Right cardiac atrium (tissue), 5 donors: ENCODE data around the gene DIAPH3. TPM values are rescaled to one million over a fixed set of nuclear protein-coding genes. Genes with fewer than 3 reads are reported as not detected.

Experiments used
- ATAC-seq, 2 donors: fragments of 200-7000 bp; cut with Tn5 transposase; one replicate each; pipeline versions ENCODE4 v1.8.0 to v1.9.1; 2020; ENCODE audit warnings: moderate library complexity in 2 of 2, mild to moderate bottlenecking in 1 of 2
- DNase-seq, 3 donors: peaks; one replicate each; pipeline ENCODE4 v3.0.0-alpha.2; 2020
- H3K27ac ChIP-seq: one replicate; pipeline ENCODE4 v1.5.1; 2013; ENCODE audit warnings: mild to moderate bottlenecking, low read length, control low read depth, moderate library complexity
- H3K27me3 ChIP-seq: one replicate; pipeline ENCODE4 v1.6.1; 2013; ENCODE audit not compliant: control insufficient read depth, insufficient read depth
- H3K4me1 ChIP-seq: one replicate; pipeline ENCODE4 v1.6.1; 2013; ENCODE audit warnings: low read length; ENCODE audit not compliant: control insufficient read depth, insufficient read depth
- H3K4me3 ChIP-seq: one replicate; pipeline ENCODE4 v1.5.1; 2013; ENCODE audit warnings: low read length, control low read depth
- H3K9me3 ChIP-seq: one replicate; pipeline ENCODE4 v1.6.1; 2013; ENCODE audit warnings: low read length; ENCODE audit not compliant: control insufficient read depth
- WGBS: extraction: QIAGEN DNeasy Blood & Tissue Kit; methylation state at CpG from one replicate; pipeline ENCODE4 v1.1.7; 2013; 5-methylcytosine and 5-hydroxymethylcytosine counted together
- intact Hi-C, 4 donors: fragments of 100-400 bp; cut with DNase I; formaldehyde crosslinking; loops; one replicate each; pipeline versions ENCODE4 v1.11.0 to v1.14.0; 2022 to 2023
- polyA plus RNA-seq: library from polyadenylated mRNA; stranded (reverse); fragments of 200-250 nt; gene quantifications from one replicate; pipeline ENCODE4 v1.2.3, GENCODE V29; 2013
- total RNA-seq, 4 donors: library from RNA; stranded (reverse); fragmentation: NEBNext Ultra II Directional; extraction: Animal tissue kit (Norgen Biotek cat#: 25700); gene quantifications; one replicate each; pipeline ENCODE4 v1.2.1, GENCODE V29; 2021
- donor health status: healthy with polysubstance abuse.
- donor health status: DM: no; HTN: yes; CAD: no.
- donor health status: DM: no; HTN: no; CAD: no.
- donor health status: DM: no; HTN: yes; CAD: no; lungs with severe emphysema.
- donor health status: DM: yes; HTN: yes; CAD: no.

Gene DIAPH3
- total and polyA plus RNA-seq, 5 donors, result 0.09 to 0.46 (median 0.33) TPM

DNA sequence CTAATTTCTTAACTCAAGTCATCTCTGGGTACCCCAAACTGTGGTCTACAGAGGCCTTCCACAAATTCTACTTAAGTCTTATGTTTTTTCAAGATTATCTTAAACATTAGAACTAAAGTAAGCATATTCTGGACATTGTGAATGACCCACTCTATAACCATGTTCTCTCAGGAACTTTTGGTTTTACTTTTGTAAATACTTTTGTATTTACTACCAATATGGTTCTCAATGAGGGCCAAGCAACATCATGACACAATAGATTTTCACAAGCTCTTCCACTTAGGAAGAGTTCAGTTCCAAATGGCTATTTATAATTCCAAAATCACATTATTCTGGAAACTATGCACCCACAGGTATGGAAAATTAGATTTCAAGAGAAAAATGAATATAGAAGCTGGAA, 10.8 kb downstream of the DIAPH3 start:
- no peak overlapping the region for H3K27ac ChIP-seq
- no peak for DNase-seq
- H3K9me3 ChIP-seq, result no peaks in the 10 kb centered on the region
- H3K4me1 ChIP-seq, result no peaks in the 10 kb centered on the region
- no peak for ATAC-seq
- intact Hi-C loops, result no loop called here
- H3K27me3 ChIP-seq, result no peaks in the 10 kb centered on the region
- H3K4me3 ChIP-seq, result no peak overlapping the region

GRCh38 chr13:60152114-60152513, 11.6 kb downstream of the DIAPH3 start:
- Histone ChIP-seq H3K4me3 (no peak overlapping the region), H3K27me3 (no peaks in the 10 kb centered on the region), H3K9me3 (no peaks in the 10 kb centered on the region), H3K4me1 (no peaks in the 10 kb centered on the region), H3K27ac (no peak overlapping the region)
- intact Hi-C loops, result no loop called here
- ATAC-seq (no peak), DNase-seq (no peak)

DNA sequence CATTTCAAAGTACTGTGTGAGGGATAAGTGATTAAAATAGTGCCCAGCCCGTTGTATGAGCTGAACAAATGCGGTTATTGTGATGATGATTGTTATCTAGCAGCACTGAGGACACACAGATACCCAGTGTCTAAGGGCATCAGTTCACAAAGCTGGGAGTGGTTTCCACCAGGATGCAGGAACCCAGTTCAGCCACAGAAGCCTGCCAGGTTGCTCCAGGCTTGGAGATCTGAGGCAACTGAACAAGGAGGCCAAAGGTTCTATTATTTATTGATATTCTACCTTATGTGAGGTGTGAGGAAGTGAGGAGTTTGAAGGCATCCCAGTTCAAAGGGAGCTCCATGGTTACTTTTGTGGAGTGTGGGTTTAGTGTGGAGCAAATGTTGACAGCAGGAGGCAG, 13.2 kb downstream of the DIAPH3 start:
- Histone ChIP-seq H3K27me3 (no peaks in the 10 kb centered on the region), H3K4me1 (no peaks in the 10 kb centered on the region), H3K4me3 (no peak overlapping the region), H3K9me3 (no peaks in the 10 kb centered on the region), H3K27ac (no peak overlapping the region)
- no peak for DNase-seq
- intact Hi-C loops, result no loop called here
- no peak for ATAC-seq
- WGBS, result 75% methylated on average over 2 of the region's 2 CpGs

DNA sequence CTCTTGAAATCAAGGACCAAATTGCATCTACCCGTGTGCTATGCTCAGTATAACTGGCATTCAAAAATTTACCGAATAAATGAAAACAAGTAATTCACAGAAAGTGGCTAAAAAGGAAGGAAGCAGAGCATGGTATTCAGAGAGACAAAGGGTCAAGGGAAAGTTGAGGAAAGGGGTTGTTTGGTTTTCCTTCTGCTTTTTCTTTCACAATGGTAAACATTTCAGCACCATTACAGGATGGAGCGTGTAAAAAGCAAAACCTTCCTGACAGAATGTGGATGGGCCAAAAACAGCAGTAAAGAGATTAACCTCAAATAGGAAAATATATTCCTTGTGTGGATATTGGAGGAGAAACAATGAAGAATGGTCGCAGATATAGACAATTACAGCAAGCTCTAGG, 14.8 kb downstream of the DIAPH3 start:
- Histone ChIP-seq H3K9me3 (no peaks in the 10 kb centered on the region), H3K4me3 (no peak overlapping the region), H3K27me3 (no peaks in the 10 kb centered on the region), H3K27ac (no peak overlapping the region), H3K4me1 (no peaks in the 10 kb centered on the region)
- WGBS, result 56% methylated on average over 4 of the region's 4 CpGs
- no peak for DNase-seq
- intact Hi-C loops, result no loop called here
- no peak for ATAC-seq

DNA sequence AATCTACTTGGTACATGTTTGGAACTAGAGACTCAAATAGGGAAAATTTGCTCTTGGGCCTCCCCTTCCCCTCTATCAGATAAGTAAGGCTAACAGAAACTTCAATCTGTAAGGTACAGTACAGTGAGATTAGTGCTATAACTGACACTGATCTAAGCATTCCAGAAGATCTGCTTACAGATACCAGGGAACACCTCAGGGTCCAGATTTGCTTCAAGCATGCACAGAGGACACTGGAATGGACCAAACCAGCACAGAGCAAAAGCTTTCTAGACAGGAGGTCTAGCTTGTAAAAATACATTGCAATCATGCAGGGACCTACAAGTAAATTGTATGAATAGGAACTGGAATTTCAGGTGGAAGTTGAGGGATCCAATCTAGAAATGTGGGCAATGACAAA, 16.4 kb downstream of the DIAPH3 start:
- Histone ChIP-seq H3K9me3 (no peaks in the 10 kb centered on the region), H3K27ac (no peak overlapping the region), H3K27me3 (no peaks in the 10 kb centered on the region), H3K4me1 (no peaks in the 10 kb centered on the region), H3K4me3 (no peak overlapping the region)
- intact Hi-C loops, result no loop called here
- ATAC-seq, result no peak
- DNase-seq, result no peak

DNA sequence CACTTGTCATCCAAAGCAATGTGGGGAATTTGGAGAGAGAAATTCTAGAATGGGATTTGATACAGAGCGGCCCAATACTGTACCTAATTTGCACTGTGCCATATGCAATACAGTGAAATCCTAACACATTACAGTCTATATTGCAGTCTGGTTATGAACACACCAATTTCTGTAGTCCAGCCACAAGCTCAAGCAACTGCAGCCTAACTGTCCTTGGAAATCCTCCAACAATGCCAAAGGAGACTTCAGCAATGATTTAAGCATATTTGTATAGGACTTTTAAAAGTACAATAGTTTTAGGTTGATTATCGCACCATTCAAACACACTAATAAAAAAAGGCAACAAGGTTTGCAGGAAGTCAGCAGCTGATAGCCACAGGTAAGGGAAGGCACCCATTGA, 17.3 kb downstream of the DIAPH3 start:
- H3K9me3 ChIP-seq, result no peaks in the 10 kb centered on the region
- no peak overlapping the region for H3K4me3 ChIP-seq
- intact Hi-C loops, result no loop called here
- WGBS, result 68% methylated on average over 2 of the region's 2 CpGs
- H3K4me1 ChIP-seq, result no peaks in the 10 kb centered on the region
- H3K27ac ChIP-seq, result no peak overlapping the region
- ATAC-seq (no peak), DNase-seq (no peak)
- no peaks in the 10 kb centered on the region for H3K27me3 ChIP-seq

DNA sequence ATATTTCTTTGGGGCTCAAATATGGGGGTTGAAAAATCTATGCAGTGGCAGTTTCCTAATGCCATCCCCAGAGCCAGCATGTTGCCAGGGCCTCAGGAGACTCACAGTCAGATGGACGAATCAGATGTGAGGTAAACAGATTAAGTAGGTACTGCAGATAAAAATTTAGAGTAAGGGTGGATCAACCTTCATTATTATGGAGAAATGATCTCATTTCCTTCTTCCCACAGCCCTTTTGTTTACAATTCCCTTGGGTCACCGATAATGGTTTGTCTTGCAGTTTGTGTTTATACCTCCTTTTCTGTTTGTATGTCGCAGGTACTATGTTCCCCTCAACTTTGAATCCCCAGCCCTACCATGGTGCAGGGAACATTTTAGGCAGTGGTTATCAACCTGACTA, 20.0 kb downstream of the DIAPH3 start:
- ATAC-seq (no peak), DNase-seq (no peak)
- intact Hi-C loops, result no loop called here
- WGBS, result 73% methylated on average over 3 of the region's 3 CpGs
- Histone ChIP-seq H3K4me3 (no peak overlapping the region), H3K4me1 (no peaks in the 10 kb centered on the region), H3K9me3 (no peaks in the 10 kb centered on the region), H3K27ac (no peak overlapping the region), H3K27me3 (no peaks in the 10 kb centered on the region)

- ATAC-seq, result no peak
- no peaks in the 10 kb centered on the region for H3K9me3 ChIP-seq
- intact Hi-C loops, result no loop called here
- 89% methylated on average over 3 of the region's 3 CpGs for WGBS
- no peak overlapping the region for H3K4me3 ChIP-seq
- no peak for DNase-seq
- H3K4me1 ChIP-seq, result no peaks in the 10 kb centered on the region
- H3K27me3 ChIP-seq, result no peaks in the 10 kb centered on the region
- no peak overlapping the region for H3K27ac ChIP-seq
Measured at GRCh38 chr13:60139272-60139671, 24.5 kb downstream of the DIAPH3 start.

DNA sequence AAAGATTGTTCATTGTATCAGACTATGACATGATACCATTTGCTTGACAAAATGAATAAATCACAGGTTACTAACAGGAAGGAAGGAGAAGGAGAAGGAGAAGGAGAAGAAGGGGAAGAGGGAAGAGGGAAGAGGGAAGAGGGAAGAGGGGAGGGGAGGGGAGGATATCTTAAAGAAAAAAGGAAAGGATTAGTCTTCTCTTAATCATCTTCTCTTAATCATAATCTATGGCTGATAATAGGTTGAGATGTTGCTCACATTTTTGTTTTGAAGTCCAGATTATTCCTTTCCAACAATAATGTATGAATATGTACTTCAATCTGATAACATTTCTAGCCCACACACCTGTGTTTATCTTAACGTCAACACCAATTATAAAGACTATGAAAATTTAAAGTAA, 25.1 kb downstream of the DIAPH3 start:
- Histone ChIP-seq H3K27me3 (no peaks in the 10 kb centered on the region), H3K9me3 (no peaks in the 10 kb centered on the region), H3K27ac (no peak overlapping the region), H3K4me3 (no peak overlapping the region), H3K4me1 (no peaks in the 10 kb centered on the region)
- DNase-seq (no peak), ATAC-seq (no peak)
- 90% methylated on average over 1 of the region's 1 CpG for WGBS
- intact Hi-C loops, result no loop called here

DNA sequence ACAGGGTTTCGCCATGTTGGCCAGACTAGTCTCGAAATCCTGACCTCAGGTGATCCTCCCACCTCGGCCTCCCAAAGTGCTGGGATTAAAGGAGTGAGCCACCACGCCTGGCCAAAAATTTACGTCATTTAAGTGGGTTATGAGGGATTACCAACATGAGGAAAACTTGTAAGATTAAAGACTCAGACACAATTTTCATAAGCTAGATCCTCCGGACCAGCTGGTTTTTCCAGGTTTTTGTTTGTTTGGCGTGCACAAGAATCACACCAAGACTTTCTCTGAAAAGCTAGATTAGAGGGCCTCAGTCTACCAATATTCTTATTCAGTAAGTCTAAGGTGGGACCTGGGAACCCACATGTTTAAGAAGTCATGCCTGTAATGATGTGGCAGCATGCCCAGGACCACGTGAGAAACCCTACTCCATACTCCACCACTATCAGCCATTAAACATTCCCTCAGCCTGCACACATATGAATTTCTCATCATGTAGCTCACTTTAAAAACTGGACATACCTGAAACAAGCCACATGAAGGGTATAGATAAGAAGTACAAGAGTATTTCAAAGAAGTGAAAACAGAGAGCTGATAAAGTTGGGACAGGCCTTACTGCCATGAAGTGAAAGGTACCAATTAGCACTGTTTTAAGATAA, 25.7 kb downstream of the DIAPH3 start:
- Histone ChIP-seq H3K4me1 (no peaks in the 10 kb centered on the region), H3K9me3 (no peaks in the 10 kb centered on the region), H3K27ac (no peak overlapping the region), H3K4me3 (no peak overlapping the region), H3K27me3 (no peaks in the 10 kb centered on the region)
- intact Hi-C loops, result no loop called here
- ATAC-seq, result no peak
- no peak for DNase-seq
- WGBS, result 93% methylated on average over 8 of the region's 8 CpGs

DNA sequence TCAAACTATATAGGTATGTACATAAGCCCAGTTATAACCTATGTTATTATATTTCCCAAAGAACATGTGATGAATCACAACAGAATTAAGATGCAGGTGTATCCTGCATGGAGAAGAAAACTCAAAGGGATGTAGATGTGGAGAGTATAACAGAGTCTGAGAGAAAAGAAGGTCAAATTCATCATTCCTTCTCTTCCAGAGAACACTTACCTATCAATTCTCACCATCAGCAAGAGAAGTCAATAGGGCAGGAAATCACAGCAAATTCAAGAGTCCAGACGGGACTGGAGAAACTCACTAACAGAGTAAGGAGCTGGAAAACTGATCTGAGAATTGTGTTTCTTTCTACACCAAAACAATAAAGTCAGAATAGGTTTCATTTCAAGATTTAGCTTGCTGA, 28.4 kb downstream of the DIAPH3 start:
- Histone ChIP-seq H3K27me3 (no peaks in the 10 kb centered on the region), H3K4me1 (no peaks in the 10 kb centered on the region), H3K27ac (no peak overlapping the region), H3K4me3 (no peak overlapping the region), H3K9me3 (no peaks in the 10 kb centered on the region)
- 30% methylated on average over 1 of the region's 1 CpG for WGBS
- intact Hi-C loops, result no loop called here
- DNase-seq (no peak), ATAC-seq (no peak)

GRCh38 chr13:60134376-60134775, 29.4 kb downstream of the DIAPH3 start:
- ATAC-seq (no peak), DNase-seq (no peak)
- H3K27me3 ChIP-seq, result no peaks in the 10 kb centered on the region
- WGBS, result 61% methylated on average over 4 of the region's 4 CpGs
- H3K27ac ChIP-seq, result no peak overlapping the region
- no peaks in the 10 kb centered on the region for H3K4me1 ChIP-seq
- no peak overlapping the region for H3K4me3 ChIP-seq
- intact Hi-C loops, result no loop called here
- H3K9me3 ChIP-seq, result no peaks in the 10 kb centered on the region
